IMR-90 (cell line): Measurements from ENCODE around the gene UBE2G1. TPM values are rescaled to one million over a fixed set of nuclear protein-coding genes. Genes with fewer than 3 reads are reported as not detected.
A peak's percentile ranks its signal among the peaks of the same experiment; 100 is the strongest.

Experiments used
- ATAC-seq: fragments of 200-7000 bp; cut with Tn5 transposase; 2 replicates; pipeline ENCODE4 v1.9.1; 2020; ENCODE audit warnings: low read depth, mild to moderate bottlenecking, moderate library complexity
- BruUV-seq: library from RNA; stranded (reverse); fragments of 400-500 nt; replicated peaks from 2 replicates; lab custom pipeline; 2021; lab: Mats Ljungman, UMichigan
- CTCF ChIA-PET: fragments of 300-600 bp; formaldehyde crosslinking; extraction: SDS; loops from one replicate; lab custom pipeline; 2021; ENCODE audit warnings: antibody characterized with exemption; lab: Yijun Ruan, JAX
- POLR2A ChIA-PET: fragments of 300-600 bp; sonication (Branson Sonifier 250); formaldehyde crosslinking; loops from one replicate; lab custom pipeline; 2022; ENCODE audit warnings: antibody characterized with exemption; ENCODE audit not compliant: unreplicated experiment; lab: Charles Lee
- DNase-seq: peaks from one replicate; pipeline ENCODE4 v3.0.0; 2013
- H2AFZ ChIP-seq: replicated peaks from 2 replicates; pipeline ENCODE3; 2013; ENCODE audit warnings: low read length, mild to moderate bottlenecking; ENCODE audit not compliant: poor library complexity
- H2AK5ac ChIP-seq: 2 replicates; pipeline ENCODE4 v1.6.1; 2013; ENCODE audit warnings: low read depth, low read length, inconsistent platforms
- H2AK9ac ChIP-seq: replicated peaks from 2 replicates; pipeline ENCODE3; 2013; ENCODE audit warnings: mild to moderate bottlenecking, low read depth, low read length, moderate library complexity; ENCODE audit not compliant: poor library complexity
- H2BK120ac ChIP-seq: 2 replicates; pipeline ENCODE4 v1.6.1; 2013; ENCODE audit warnings: low read depth, low read length, inconsistent platforms
- H2BK15ac ChIP-seq: 3 replicates; pipeline ENCODE4 v1.6.1; 2013; ENCODE audit warnings: low read depth, low read length, inconsistent platforms
- H2BK20ac ChIP-seq: 2 replicates; pipeline ENCODE4 v1.6.1; 2013; ENCODE audit warnings: low read depth, mild to moderate bottlenecking, inconsistent platforms, low read length, moderate library complexity
- H2BK5ac ChIP-seq: 2 replicates; pipeline ENCODE4 v1.6.1; 2013; ENCODE audit warnings: mild to moderate bottlenecking, low read depth, low read length, inconsistent platforms; ENCODE audit not compliant: poor library complexity, severe bottlenecking
- H3K14ac ChIP-seq: replicated peaks from 2 replicates; pipeline ENCODE4 v1.6.1; 2013; ENCODE audit warnings: low read depth, low read length, inconsistent platforms
- H3K18ac ChIP-seq: 2 replicates; pipeline ENCODE4 v1.6.1; 2013; ENCODE audit warnings: low read depth, low read length, control low read depth
- H3K23ac ChIP-seq: 2 replicates; pipeline ENCODE4 v1.6.1; 2013; ENCODE audit warnings: low read depth, low read length, inconsistent platforms
- H3K27ac ChIP-seq: 2 replicates; pipeline ENCODE4 v1.5.1; 2013; ENCODE audit warnings: mild to moderate bottlenecking, control low read depth, low read length; ENCODE audit not compliant: insufficient read depth
- H3K27me3 ChIP-seq: 2 replicates; pipeline ENCODE4 v1.6.1; 2013; ENCODE audit warnings: low read length; ENCODE audit not compliant: control insufficient read depth, insufficient read depth
- H3K36me3 ChIP-seq: 2 replicates; pipeline ENCODE4 v1.6.1; 2013; ENCODE audit warnings: low read length, mixed read lengths; ENCODE audit not compliant: control insufficient read depth, insufficient read depth
- H3K4ac ChIP-seq: 2 replicates; pipeline ENCODE4 v1.6.1; 2013; ENCODE audit warnings: low read depth, low read length, inconsistent platforms
- H3K4me1 ChIP-seq: 2 replicates; pipeline ENCODE4 v1.6.1; 2013; ENCODE audit warnings: low read length, mixed read lengths; ENCODE audit not compliant: control insufficient read depth, insufficient read depth
- H3K4me2 ChIP-seq: 2 replicates; pipeline ENCODE4 v1.6.1; 2013; ENCODE audit warnings: low read depth, mild to moderate bottlenecking, control low read depth, low read length, moderate library complexity
- H3K4me3 ChIP-seq: 2 replicates; pipeline ENCODE4 v1.5.1; 2013; ENCODE audit warnings: low read depth, mild to moderate bottlenecking, control low read depth, low read length, moderate library complexity; ENCODE audit not compliant: insufficient read depth
- H3K56ac ChIP-seq: 2 replicates; pipeline ENCODE4 v1.6.1; 2013; ENCODE audit warnings: low read length, inconsistent platforms; ENCODE audit not compliant: insufficient read depth; ENCODE audit errors: extremely low read depth
- H3K79me1 ChIP-seq, 2 experiments: 2 replicates each; pipeline ENCODE4 v1.6.1; 2013; ENCODE audit warnings: low read length in 2 of 2, inconsistent platforms in 1 of 2, low read depth in 1 of 2
- H3K9ac ChIP-seq: 2 replicates; pipeline ENCODE4 v1.6.1; 2013; ENCODE audit warnings: low read depth, low read length, control low read depth
- H3K9me1 ChIP-seq: 2 replicates; pipeline ENCODE4 v1.6.1; 2013; ENCODE audit warnings: low read length, inconsistent platforms; ENCODE audit not compliant: insufficient read depth
- H3K9me3 ChIP-seq: 2 replicates; pipeline ENCODE4 v1.6.1; 2013; ENCODE audit warnings: low read length; ENCODE audit not compliant: control insufficient read depth, insufficient read depth
- H4K20me1 ChIP-seq: 2 replicates; pipeline ENCODE4 v1.6.1; 2013; ENCODE audit warnings: low read length, inconsistent platforms; ENCODE audit not compliant: insufficient read depth
- H4K5ac ChIP-seq: 2 replicates; pipeline ENCODE4 v1.6.1; 2013; ENCODE audit warnings: mild to moderate bottlenecking, low read depth, low read length, control low read depth
- H4K8ac ChIP-seq, 2 experiments: 2 replicates each; pipeline ENCODE4 v1.6.1; 2013; ENCODE audit warnings: low read depth in 2 of 2, low read length in 2 of 2, control low read depth in 1 of 2, inconsistent platforms in 1 of 2
- H4K91ac ChIP-seq: 2 replicates; pipeline ENCODE4 v1.6.1; 2013; ENCODE audit warnings: low read depth, low read length, inconsistent platforms; ENCODE audit not compliant: insufficient read depth
- BHLHE40 ChIP-seq: fragments of 150-350 bp; IDR thresholded peaks from 2 replicates; pipeline ENCODE4 v1.6.1; 2016; ENCODE audit warnings: mild to moderate bottlenecking, low read depth, low read length
- CEBPB ChIP-seq: IDR thresholded peaks from 2 replicates; pipeline ENCODE4 v1.6.1; 2012; ENCODE audit warnings: low read depth, low read length, improper control_type of control experiment
- CHD1 ChIP-seq: IDR thresholded peaks from 2 replicates; pipeline ENCODE4 v1.6.1; 2012; ENCODE audit warnings: low read depth, low read length, improper control_type of control experiment
- CTCF ChIP-seq: conservative IDR thresholded peaks from 2 replicates; pipeline ENCODE4 v1.5.1; 2012; ENCODE audit warnings: mild to moderate bottlenecking, low read depth, low read length, improper control_type of control experiment
- ELK1 ChIP-seq: fragments of 150-350 bp; IDR thresholded peaks from 2 replicates; pipeline ENCODE4 v1.6.1; 2016; ENCODE audit warnings: low read depth, mild to moderate bottlenecking, low read length, moderate library complexity, borderline replicate concordance
- FOS ChIP-seq: fragments of 150-350 bp; IDR thresholded peaks from 2 replicates; pipeline ENCODE4 v1.6.1; 2016; ENCODE audit warnings: low read depth, low read length
- MAFK ChIP-seq: IDR thresholded peaks from 2 replicates; pipeline ENCODE4 v1.6.1; 2012; ENCODE audit warnings: low read depth, low read length, improper control_type of control experiment
- MAZ ChIP-seq: IDR thresholded peaks from 2 replicates; pipeline ENCODE4 v1.6.1; 2012; ENCODE audit warnings: low read depth, mild to moderate bottlenecking, low read length, improper control_type of control experiment, moderate library complexity, borderline replicate concordance
- MXI1 ChIP-seq: IDR thresholded peaks from 2 replicates; pipeline ENCODE4 v1.6.1; 2012; ENCODE audit warnings: low read depth, mild to moderate bottlenecking, low read length, moderate library complexity, borderline replicate concordance
- NFE2L2 ChIP-seq: fragments of 150-350 bp; IDR thresholded peaks from 2 replicates; pipeline ENCODE4 v1.6.1; 2016; ENCODE audit warnings: low read depth, mild to moderate bottlenecking, low read length
- POLR2A ChIP-seq: IDR thresholded peaks from 2 replicates; pipeline ENCODE4 v1.6.1; 2012; ENCODE audit warnings: mild to moderate bottlenecking, low read depth, low read length
- RAD21 ChIP-seq: IDR thresholded peaks from 2 replicates; pipeline ENCODE4 v1.6.1; 2012; ENCODE audit warnings: low read length, improper control_type of control experiment
- RCOR1 ChIP-seq: IDR thresholded peaks from 2 replicates; pipeline ENCODE4 v1.6.1; 2012; ENCODE audit warnings: mild to moderate bottlenecking, low read length, improper control_type of control experiment; ENCODE audit not compliant: insufficient replicate concordance
- RFX5 ChIP-seq: IDR thresholded peaks from 2 replicates; pipeline ENCODE4 v1.8.0; 2012; ENCODE audit warnings: low read depth, mild to moderate bottlenecking, low read length, moderate library complexity
- SMC3 ChIP-seq: fragments of 150-350 bp; IDR thresholded peaks from 2 replicates; pipeline ENCODE4 v1.6.1; 2016; ENCODE audit warnings: low read depth, mild to moderate bottlenecking, antibody characterized with exemption, low read length, moderate library complexity
- USF2 ChIP-seq: fragments of 150-350 bp; IDR thresholded peaks from 2 replicates; pipeline ENCODE4 v1.6.1; 2017; ENCODE audit warnings: mild to moderate bottlenecking, antibody characterized with exemption, low read length, low read depth
- WGBS, 2 experiments: methylation state at CpG; one replicate each; pipeline versions ENCODE4 v1.1.5 to v1.1.7; 2013; ENCODE audit warnings: missing lambda C conversion rate in 2 of 2; ENCODE audit not compliant: insufficient read length in 1 of 2; ENCODE audit errors: extremely low coverage in 2 of 2; 5-methylcytosine and 5-hydroxymethylcytosine counted together
- dilution Hi-C: fragments of 300-500 bp; cut with HindIII; formaldehyde crosslinking; loops from one replicate; pipeline ENCODE4 v1.14.3; 2018; ENCODE audit warnings: low sequenced_read_pairs; ENCODE audit not compliant: unreplicated experiment
- in situ Hi-C: fragments of 300-500 bp; cut with MboI; formaldehyde crosslinking; loops from 3 replicates; pipeline ENCODE4 v1.14.3; 2019; ENCODE audit warnings: low sequenced_read_pairs, inconsistent platforms, mixed read lengths
- intact Hi-C: fragments of 100-400 bp; cut with micrococcal nuclease; formaldehyde crosslinking; loops from 2 replicates; pipeline ENCODE4 v1.10.0; 2022
- polyA plus RNA-seq, 3 experiments: library from polyadenylated mRNA; depleted of rRNA; stranded (reverse); fragments of >200 nt; gene quantifications; 2 replicates each; pipeline ENCODE4 v1.2.3, GENCODE V29; 2012; ENCODE audit warnings: low replicate concordance in 1 of 3
- total RNA-seq: library from RNA; depleted of rRNA; stranded (reverse); fragments of >200 nt; gene quantifications from 2 replicates; pipeline ENCODE4 v1.2.3, GENCODE V29; 2012

Gene UBE2G1
- total and polyA plus RNA-seq, 2 of the 4 experiments (the other 2 are of a cell fraction): 26.3 to 26.6 TPM

GRCh38 chr17:4305224-4305623, 61.3 kb downstream of the UBE2G1 start:
- no peak overlapping the region for H2BK5ac ChIP-seq
- BruUV-seq: no TSS peak
- peaks cover 3% of the 10 kb centered on the region; the same call in 1 of the 2 replicates for H3K4me1 ChIP-seq
- peaks cover 6% of the 10 kb centered on the region for H3K9me1 ChIP-seq
- no peak overlapping the region for H2BK120ac ChIP-seq
- peaks cover 27 to 76% of the 10 kb centered on the region in 2 experiments for H3K79me1 ChIP-seq
- CTCF ChIA-PET: no interaction called here
- intact Hi-C loops (no loop called here), dilution Hi-C loops (no loop called here), in situ Hi-C loops (no loop called here)
- 60% methylated on average over 3 of the region's 7 CpGs; no CpG with 5 or more reads in 1 of the 2 experiments for WGBS, 2 experiments
- H3K27me3 ChIP-seq: no peaks in the 10 kb centered on the region
- no peak overlapping the region for H3K27ac ChIP-seq
- no peaks in the 10 kb centered on the region for H3K9me3 ChIP-seq
- peaks cover 58% of the 10 kb centered on the region for H4K20me1 ChIP-seq
- no peak overlapping the region for H2AFZ ChIP-seq
- no peak overlapping the region for H3K23ac ChIP-seq
- H4K5ac ChIP-seq: no peak overlapping the region
- H3K14ac ChIP-seq: no peak overlapping the region
- H4K91ac ChIP-seq: no peak overlapping the region
- H3K18ac ChIP-seq: no peak overlapping the region
- no peak overlapping the region for H2BK20ac ChIP-seq
- no peak overlapping the region for H3K4ac ChIP-seq
- TF ChIP-seq SMC3 (no peak), POLR2A (no peak), MAZ (no peak), RCOR1 (no peak), BHLHE40 (no peak), NFE2L2 (no peak), CHD1 (no peak), CEBPB (no peak), FOS (no peak), USF2 (no peak), RFX5 (no peak), ELK1 (no peak), MXI1 (no peak), MAFK (no peak), CTCF (no peak), RAD21 (no peak)
- ATAC-seq (no peak; the same call in 1 of the 2 replicates), DNase-seq (peak; percentile 36)
- no peak overlapping the region for H2AK9ac ChIP-seq
- no peak overlapping the region for H4K8ac ChIP-seq
- H3K36me3 ChIP-seq: peaks cover 8% of the 10 kb centered on the region
- H3K56ac ChIP-seq: no peak overlapping the region
- no peak overlapping the region for H2AK5ac ChIP-seq
- POLR2A ChIA-PET: no interaction called here
- H3K9ac ChIP-seq: no peak overlapping the region
- no peak overlapping the region for H3K4me2 ChIP-seq
- no peak overlapping the region for H3K4me3 ChIP-seq
- no peak overlapping the region for H2BK15ac ChIP-seq
